Ishikawa (cell line): Measurements from ENCODE around the gene PDE1A.

ENCODE experiments used
- CEBPB ChIP-seq: IDR thresholded peaks from 2 replicates; pipeline ENCODE4 v1.6.1; 2012
- EP300 ChIP-seq: IDR thresholded peaks from 2 replicates; pipeline ENCODE4 v1.6.1; 2012; ENCODE audit warnings: borderline replicate concordance
- TAF1 ChIP-seq: IDR thresholded peaks from 2 replicates; pipeline ENCODE4 v1.6.1; 2012; ENCODE audit warnings: low read depth, mild to moderate bottlenecking
- TF ChIP-seq, protein P1 (sequence below): IDR thresholded peaks from 2 replicates; pipeline ENCODE4 v1.6.1; 2012; ENCODE audit warnings: low read depth, mild to moderate bottlenecking
- TF ChIP-seq, protein P2 (sequence below): IDR thresholded peaks from 2 replicates; pipeline ENCODE4 v1.6.1; 2012

DNA sequence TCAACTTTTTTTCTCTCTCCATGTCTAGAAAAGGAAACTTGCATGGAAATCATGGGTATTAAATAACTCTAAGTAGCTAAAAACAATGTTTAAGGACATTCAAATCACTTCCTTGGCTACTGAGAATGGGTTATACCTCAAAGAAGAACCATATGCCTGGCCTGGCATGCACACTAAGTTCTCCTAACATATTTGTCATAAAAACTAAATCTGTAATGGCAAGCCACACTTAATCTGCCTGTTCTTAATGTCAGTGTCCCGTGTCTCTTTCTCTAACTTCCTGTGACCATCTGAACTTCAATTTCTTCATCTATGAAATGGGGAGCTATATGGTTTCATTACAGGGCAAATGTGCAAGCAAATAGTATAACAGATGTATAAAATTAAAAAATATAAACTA, 11.1 kb downstream of the PDE1A start:
- TF ChIP-seq, protein P1, sequence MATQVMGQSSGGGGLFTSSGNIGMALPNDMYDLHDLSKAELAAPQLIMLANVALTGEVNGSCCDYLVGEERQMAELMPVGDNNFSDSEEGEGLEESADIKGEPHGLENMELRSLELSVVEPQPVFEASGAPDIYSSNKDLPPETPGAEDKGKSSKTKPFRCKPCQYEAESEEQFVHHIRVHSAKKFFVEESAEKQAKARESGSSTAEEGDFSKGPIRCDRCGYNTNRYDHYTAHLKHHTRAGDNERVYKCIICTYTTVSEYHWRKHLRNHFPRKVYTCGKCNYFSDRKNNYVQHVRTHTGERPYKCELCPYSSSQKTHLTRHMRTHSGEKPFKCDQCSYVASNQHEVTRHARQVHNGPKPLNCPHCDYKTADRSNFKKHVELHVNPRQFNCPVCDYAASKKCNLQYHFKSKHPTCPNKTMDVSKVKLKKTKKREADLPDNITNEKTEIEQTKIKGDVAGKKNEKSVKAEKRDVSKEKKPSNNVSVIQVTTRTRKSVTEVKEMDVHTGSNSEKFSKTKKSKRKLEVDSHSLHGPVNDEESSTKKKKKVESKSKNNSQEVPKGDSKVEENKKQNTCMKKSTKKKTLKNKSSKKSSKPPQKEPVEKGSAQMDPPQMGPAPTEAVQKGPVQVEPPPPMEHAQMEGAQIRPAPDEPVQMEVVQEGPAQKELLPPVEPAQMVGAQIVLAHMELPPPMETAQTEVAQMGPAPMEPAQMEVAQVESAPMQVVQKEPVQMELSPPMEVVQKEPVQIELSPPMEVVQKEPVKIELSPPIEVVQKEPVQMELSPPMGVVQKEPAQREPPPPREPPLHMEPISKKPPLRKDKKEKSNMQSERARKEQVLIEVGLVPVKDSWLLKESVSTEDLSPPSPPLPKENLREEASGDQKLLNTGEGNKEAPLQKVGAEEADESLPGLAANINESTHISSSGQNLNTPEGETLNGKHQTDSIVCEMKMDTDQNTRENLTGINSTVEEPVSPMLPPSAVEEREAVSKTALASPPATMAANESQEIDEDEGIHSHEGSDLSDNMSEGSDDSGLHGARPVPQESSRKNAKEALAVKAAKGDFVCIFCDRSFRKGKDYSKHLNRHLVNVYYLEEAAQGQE: no peak
- no peak for TF ChIP-seq EP300
- TF ChIP-seq TAF1: no peak
- TF ChIP-seq, protein P2, sequence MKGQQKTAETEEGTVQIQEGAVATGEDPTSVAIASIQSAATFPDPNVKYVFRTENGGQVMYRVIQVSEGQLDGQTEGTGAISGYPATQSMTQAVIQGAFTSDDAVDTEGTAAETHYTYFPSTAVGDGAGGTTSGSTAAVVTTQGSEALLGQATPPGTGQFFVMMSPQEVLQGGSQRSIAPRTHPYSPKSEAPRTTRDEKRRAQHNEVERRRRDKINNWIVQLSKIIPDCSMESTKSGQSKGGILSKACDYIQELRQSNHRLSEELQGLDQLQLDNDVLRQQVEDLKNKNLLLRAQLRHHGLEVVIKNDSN: no peak
- TF ChIP-seq CEBPB: no peak
